ENCODE measurements around the gene ZNF862. TPM values are rescaled to one million over a fixed set of nuclear protein-coding genes. Genes with fewer than 3 reads are reported as not detected.

The ZNF862 gene
- total and polyA plus RNA-seq, 2 experiments from 2014 or later, result 0.94 to 2.3 TPM

GRCh38 chr7:149879766-149880637, 41.8 kb downstream of the ZNF862 start (continued):
- no peak for TF ChIP-seq REST (IDR thresholded peaks at IDR 0.05; ENCODE audit: unreplicated experiment)
- TF ChIP-seq CTCF (conservative IDR thresholded peaks at IDR 0.05; ENCODE audit: low read depth in 2 of 2), result no peak

GRCh38 chr7:149880638-149881311, 42.6 kb downstream of the ZNF862 start:
- Histone ChIP-seq H3K36me3 (ENCODE audit: insufficient read depth) (no peaks in the 10 kb centered on the region), H3K4me3 (no peak overlapping the region), H2AFZ (no peak overlapping the region), H3K9me2 (ENCODE audit: insufficient read depth) (no peaks in the 10 kb centered on the region), H3K79me2 (replicated peaks; ENCODE audit: insufficient read depth) (no peaks in the 10 kb centered on the region), H4K20me1 (replicated peaks; ENCODE audit: insufficient read depth) (0 out of 2 replicates have a peak, but pooled peaks cover 4% of the 10 kb centered on the region), H3K4me2 (no peak overlapping the region), H3F3A (replicated peaks; ENCODE audit: low read depth) (no peaks in the 10 kb centered on the region), H3K27me3 (ENCODE audit: insufficient read depth) (no peaks in the 10 kb centered on the region), H3K4me1 (ENCODE audit: insufficient read depth) (peaks cover 6% of the 10 kb centered on the region; the same call in 1 of the 2 replicates), H3K27ac (ENCODE audit: low read depth) (no peak overlapping the region)
- Mint-ChIP-seq H3K36me3 (ENCODE audit: low read depth) (no peaks in the 10 kb centered on the region), H3K27me3 (ENCODE audit: insufficient read depth, low read depth, poor library complexity) (peaks cover 7% of the 10 kb centered on the region), H3K4me1 (peaks cover 16% of the 10 kb centered on the region; the same call in 2 of the 3 replicates), H3K4me3 (no peak overlapping the region), H3K9me3 (no peaks in the 10 kb centered on the region), H3K27ac (no peak overlapping the region)
- no peak for ATAC-seq
- no peak for DNase-seq (ENCODE audit: low spot score)
- TF ChIP-seq EZH2phosphoT487 (IDR thresholded peaks at IDR 0.05; ENCODE audit: unreplicated experiment) (no peak), REST (IDR thresholded peaks at IDR 0.05; ENCODE audit: unreplicated experiment) (no peak), CREB1 (CRISPR knock-in tag; IDR thresholded peaks at IDR 0.05; ENCODE audit: low read depth) (no peak)
- TF ChIP-seq, protein P1, sequence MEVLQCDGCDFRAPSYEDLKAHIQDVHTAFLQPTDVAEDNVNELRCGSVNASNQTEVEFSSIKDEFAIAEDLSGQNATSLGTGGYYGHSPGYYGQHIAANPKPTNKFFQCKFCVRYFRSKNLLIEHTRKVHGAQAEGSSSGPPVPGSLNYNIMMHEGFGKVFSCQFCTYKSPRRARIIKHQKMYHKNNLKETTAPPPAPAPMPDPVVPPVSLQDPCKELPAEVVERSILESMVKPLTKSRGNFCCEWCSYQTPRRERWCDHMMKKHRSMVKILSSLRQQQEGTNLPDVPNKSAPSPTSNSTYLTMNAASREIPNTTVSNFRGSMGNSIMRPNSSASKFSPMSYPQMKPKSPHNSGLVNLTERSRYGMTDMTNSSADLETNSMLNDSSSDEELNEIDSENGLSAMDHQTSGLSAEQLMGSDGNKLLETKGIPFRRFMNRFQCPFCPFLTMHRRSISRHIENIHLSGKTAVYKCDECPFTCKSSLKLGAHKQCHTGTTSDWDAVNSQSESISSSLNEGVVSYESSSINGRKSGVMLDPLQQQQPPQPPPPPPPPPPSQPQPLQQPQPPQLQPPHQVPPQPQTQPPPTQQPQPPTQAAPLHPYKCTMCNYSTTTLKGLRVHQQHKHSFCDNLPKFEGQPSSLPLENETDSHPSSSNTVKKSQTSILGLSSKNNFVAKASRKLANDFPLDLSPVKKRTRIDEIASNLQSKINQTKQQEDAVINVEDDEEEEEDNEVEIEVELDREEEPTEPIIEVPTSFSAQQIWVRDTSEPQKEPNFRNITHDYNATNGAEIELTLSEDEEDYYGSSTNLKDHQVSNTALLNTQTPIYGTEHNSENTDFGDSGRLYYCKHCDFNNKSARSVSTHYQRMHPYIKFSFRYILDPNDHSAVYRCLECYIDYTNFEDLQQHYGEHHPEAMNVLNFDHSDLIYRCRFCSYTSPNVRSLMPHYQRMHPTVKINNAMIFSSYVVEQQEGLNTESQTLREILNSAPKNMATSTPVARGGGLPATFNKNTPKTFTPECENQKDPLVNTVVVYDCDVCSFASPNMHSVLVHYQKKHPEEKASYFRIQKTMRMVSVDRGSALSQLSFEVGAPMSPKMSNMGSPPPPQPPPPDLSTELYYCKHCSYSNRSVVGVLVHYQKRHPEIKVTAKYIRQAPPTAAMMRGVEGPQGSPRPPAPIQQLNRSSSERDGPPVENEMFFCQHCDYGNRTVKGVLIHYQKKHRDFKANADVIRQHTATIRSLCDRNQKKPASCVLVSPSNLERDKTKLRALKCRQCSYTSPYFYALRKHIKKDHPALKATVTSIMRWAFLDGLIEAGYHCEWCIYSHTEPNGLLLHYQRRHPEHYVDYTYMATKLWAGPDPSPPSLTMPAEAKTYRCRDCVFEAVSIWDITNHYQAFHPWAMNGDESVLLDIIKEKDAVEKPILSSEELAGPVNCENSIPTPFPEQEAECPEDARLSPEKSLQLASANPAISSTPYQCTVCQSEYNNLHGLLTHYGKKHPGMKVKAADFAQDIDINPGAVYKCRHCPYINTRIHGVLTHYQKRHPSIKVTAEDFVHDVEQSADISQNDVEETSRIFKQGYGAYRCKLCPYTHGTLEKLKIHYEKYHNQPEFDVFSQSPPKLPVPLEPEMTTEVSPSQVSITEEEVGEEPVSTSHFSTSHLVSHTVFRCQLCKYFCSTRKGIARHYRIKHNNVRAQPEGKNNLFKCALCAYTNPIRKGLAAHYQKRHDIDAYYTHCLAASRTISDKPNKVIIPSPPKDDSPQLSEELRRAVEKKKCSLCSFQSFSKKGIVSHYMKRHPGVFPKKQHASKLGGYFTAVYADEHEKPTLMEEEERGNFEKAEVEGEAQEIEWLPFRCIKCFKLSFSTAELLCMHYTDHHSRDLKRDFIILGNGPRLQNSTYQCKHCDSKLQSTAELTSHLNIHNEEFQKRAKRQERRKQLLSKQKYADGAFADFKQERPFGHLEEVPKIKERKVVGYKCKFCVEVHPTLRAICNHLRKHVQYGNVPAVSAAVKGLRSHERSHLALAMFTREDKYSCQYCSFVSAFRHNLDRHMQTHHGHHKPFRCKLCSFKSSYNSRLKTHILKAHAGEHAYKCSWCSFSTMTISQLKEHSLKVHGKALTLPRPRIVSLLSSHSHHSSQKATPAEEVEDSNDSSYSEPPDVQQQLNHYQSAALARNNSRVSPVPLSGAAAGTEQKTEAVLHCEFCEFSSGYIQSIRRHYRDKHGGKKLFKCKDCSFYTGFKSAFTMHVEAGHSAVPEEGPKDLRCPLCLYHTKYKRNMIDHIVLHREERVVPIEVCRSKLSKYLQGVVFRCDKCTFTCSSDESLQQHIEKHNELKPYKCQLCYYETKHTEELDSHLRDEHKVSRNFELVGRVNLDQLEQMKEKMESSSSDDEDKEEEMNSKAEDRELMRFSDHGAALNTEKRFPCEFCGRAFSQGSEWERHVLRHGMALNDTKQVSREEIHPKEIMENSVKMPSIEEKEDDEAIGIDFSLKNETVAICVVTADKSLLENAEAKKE (CRISPR knock-in tag; IDR thresholded peaks at IDR 0.05), result no peak
